ENCODE data around the gene SRXN1. TPM values are rescaled to one million over a fixed set of nuclear protein-coding genes. Genes with fewer than 3 reads are reported as not detected.
A peak's percentile ranks its signal among the peaks of the same experiment; 100 is the strongest.

The SRXN1 gene
- total RNA-seq, 2 donors from 2014 or later = 34.1 to 38.9 TPM

DNA sequence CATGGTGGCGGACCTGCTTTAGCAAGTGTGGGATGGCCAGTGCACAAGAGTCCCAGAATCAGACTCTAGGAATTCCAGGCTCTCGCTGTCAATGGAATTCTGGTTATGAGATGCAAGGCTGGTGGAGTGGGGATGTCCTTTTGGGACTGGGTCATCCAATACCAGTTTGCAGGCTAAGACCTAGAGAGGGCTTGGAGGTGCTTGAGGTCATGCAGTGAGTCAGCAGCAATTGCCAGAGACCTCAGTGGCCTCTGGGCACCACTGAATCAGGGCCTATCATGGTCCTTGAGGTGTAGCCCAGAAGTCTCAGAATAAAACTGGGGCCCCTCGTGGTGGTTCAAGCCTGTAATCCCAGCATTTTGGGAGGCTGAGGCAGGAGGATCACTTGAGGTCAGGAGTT, 24.0 kb upstream of the SRXN1 start:
- no peak for DNase-seq
- intact Hi-C loops (cut with DNase I) = no loop called here

GRCh38 chr20:676315-676937, 23.4 kb upstream of the SRXN1 start:
- intact Hi-C loops (cut with DNase I) = no loop called here

More for the DNA sequence above, 24.0 kb upstream of the SRXN1 start:
- ATAC-seq = no peak

DNA sequence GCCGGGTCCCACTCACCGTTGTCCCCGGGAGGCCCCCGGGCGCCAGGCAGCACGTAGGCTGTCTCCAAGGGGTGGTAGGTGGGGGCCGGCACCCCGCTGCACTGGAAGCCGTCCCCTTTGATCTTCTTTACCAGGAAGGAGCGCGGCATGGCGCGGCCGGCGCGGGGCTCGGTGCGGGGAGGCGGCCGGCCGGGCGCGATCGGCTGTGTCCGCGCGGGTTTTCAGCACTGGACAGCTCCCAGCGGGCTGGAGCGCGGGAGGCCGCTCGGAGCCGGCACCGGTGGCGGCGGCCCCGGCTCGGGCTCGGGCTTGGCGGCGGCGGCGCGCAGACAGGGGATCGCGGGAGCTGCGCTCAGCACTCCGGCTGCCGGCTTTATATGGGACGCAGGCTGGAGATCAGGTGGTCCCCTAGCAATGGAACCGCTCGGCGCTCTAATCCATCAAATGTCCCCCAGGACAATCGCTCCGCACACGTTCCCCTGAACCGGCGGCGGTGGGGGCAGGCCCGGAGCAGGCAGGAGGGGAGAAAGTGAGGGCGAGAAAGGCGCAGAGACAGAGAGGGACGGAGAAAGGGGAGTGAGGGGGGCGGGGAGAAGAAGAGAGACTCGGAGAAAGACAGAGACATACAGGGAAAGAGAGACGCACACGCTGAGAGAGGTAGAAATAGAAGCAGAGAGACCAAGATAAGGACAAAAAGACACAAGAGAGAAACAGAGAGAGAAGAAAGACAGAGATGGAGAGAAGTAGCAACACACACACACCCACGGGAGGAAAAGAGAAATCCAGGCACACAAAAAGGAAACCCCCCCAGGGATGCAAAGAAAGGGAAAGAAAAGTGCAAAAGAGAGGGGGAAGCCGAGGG, 22.7 kb upstream of the SRXN1 start, which contains the start of gene SCRT2:
TSS of gene SCRT2 (minus strand) at position 350 of the 862 bp plus-strand sequence. CDS start at position 149, 201 bp downstream.
- intact Hi-C loops (cut with DNase I) = no loop called here
- peak; percentile 94 to 96 for ATAC-seq
- DNase-seq = peak; percentile 87

More at GRCh38 chr20:676315-676937, 23.4 kb upstream of the SRXN1 start:
- no peak for DNase-seq
- ATAC-seq = no peak

- intact Hi-C loops (cut with DNase I) = no loop called here
- ATAC-seq (no peak), DNase-seq (no peak)
These were observed 22.0 kb upstream of the SRXN1 start for GRCh38 chr20:675033-675452.

GRCh38 chr20:673603-674001, 20.6 kb upstream of the SRXN1 start:
- DNase-seq (no peak), ATAC-seq (no peak)
- intact Hi-C loops (cut with DNase I) = no loop called here

DNA sequence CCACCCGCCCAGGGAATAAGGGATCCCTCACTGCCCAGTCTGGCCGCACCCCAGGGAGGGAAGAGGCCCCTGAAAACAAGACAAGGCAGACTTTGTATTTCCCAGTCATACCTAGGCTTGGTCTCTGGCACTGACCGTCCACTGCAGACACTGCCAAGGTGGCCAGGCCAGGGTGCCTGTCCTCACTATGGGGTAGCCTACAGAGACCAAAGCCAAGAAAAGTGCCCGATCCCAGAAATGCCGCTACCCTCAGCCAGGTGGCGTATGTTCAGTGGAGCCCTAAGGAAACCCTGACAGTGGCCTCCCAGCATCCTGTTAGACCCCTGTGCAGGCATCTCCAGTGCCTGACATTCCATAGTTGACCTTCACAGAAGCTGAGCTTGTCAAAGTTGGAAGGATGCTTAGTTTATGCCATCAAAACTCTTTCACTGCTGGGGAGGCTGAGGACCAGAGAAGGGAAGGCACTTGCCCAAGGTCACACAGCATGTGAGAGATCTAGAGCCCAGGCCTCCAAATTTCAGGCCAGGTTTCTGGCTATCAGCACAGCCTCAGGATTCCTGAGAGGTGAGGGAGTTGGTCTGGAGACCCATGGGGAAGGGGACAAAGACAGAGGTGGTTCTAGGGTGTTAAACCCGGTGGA, 20.1 kb upstream of the SRXN1 start:
- no peak for ATAC-seq
- DNase-seq = no peak
- intact Hi-C loops (cut with DNase I) = no loop called here

- intact Hi-C loops (cut with DNase I) = no loop called here
These were observed 18.4 kb upstream of the SRXN1 start for GRCh38 chr20:671252-672030.

DNA sequence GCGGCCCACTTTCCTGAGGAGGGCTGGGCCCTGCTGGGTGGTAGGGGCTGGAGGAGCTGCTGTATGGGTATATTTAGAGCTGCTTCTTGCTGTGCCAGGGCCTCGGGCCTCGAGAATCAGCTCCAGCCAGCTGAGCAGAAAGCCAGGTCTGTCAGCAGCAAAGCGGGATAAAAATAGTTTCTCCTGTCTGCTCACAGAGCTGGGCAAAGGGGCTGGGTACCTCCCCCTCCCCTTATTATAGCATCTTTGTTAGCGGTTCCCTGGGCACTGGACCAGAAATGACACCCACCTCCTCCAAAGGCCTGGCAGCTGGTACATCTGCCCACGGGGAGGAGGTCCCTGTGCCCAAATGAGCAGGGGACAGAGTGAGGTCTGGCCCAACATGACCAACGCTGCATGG, 16.6 kb upstream of the SRXN1 start:
- intact Hi-C loops (cut with DNase I) = no loop called here
- DNase-seq (no peak), ATAC-seq (peak; percentile 58 to 70)

More at GRCh38 chr20:671252-672030, 18.4 kb upstream of the SRXN1 start:
- no peak for ATAC-seq
- no peak for DNase-seq

GRCh38 chr20:668638-669037, 15.6 kb upstream of the SRXN1 start:
- ATAC-seq (no peak), DNase-seq (no peak)
- intact Hi-C loops (cut with DNase I) = no loop called here

- intact Hi-C loops (cut with DNase I) = no loop called here
- ATAC-seq = no peak
- DNase-seq = no peak
These were observed 15.1 kb upstream of the SRXN1 start for GRCh38 chr20:668050-668449.

DNA sequence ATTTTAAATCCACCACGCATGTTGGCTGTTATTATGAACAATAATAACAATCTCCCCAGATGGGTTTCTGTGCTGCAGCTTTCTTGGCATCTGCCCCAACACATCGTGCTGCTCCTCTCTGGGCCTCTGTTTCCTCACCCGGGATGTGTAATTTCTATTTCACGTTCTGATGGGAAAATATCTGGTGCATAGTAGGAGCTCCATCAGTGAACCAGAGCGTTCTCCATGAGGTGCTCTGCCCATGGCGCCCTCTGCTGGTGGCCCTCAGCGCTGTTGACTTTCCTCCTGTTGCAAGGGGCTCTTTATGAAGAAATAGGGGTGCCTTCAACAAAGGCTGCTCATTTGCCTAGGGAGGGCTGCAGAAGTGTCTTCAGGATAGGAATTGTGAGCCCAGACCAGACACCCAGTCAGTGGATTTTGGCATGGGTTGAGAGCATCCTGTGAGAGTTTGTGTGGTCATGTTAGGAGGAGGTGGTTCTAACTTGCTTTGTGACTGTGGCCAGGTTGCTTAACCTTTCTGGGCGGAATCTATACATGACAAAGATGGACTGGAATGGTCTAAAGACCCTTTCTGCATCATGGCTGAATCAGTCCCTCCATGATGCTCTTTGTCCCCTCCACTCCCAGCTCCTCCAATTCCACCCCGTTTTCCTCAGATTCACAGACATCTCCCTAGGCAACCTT, 14.5 kb upstream of the SRXN1 start:
- ATAC-seq = peak; percentile 19 to 45
- intact Hi-C loops (cut with DNase I) = no loop called here
- DNase-seq = peak; percentile 61

DNA sequence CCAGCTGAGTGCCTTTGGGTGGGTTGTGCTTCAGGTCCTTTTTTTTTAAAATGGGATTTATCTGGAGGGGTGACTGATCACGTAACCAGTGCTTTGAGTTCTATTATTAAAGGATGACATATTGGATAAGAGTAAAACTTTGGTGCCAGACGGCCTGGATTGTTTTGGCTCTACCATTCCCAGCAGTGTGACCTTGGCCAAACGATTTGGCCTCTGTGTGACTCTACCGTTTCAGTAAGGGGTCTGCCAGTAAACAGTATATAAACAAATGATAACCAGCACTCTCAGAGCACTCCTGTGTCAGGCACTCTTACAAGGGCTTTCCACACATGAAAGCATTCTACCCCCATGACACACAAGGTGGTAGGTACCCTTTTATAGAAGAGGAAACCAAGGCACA, 13.9 kb upstream of the SRXN1 start:
- intact Hi-C loops (cut with DNase I) = no loop called here
- ATAC-seq (peak; percentile 20 to 46), DNase-seq (no peak)

DNA sequence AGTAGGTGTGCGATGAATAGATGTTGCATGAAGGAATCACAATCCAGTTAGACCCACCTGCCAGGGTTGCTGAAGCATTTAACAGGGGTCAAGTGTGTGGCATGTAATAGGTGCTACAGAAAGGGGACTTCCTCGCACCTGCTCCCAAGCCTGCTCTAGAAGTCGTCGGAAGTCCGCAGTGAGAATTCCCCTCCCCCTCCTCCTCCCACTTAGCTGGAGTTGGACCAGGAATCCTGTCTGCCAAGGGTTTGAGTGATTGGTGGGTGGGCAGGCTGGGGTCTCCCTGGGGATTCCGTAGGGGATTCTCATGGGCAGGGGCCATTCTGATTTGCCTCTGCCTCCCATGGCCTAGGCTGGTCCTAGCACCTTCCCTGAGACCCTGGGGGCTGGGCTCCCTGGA, 12.3 kb upstream of the SRXN1 start:
- intact Hi-C loops (cut with DNase I) = no loop called here
- DNase-seq = no peak
- no peak for ATAC-seq

GRCh38 chr20:664576-664975, 11.6 kb upstream of the SRXN1 start:
- intact Hi-C loops (cut with DNase I) = no loop called here
- ATAC-seq = no peak

DNA sequence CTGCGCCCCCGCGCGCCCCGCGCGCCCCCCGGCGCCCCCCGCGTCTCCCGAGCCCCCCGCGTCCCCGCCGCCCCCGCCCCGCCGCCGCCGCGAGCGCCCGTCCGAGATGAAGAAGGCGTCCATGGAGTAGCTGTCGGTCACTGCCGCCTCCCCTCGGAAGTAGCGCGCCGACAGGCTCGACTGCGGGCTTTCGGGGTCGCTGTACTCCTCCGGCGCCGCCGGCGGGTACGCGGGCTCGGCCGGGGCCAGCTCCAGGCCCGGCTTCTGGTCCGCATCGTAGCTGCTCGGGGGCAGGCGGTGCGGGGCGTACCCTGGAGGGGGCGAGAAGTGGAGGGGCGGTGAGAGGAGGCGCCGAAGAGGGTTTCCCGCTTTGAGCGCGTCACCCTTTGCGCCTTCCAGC, 11.2 kb upstream of the SRXN1 start:
- ATAC-seq = no peak
- intact Hi-C loops (cut with DNase I) = no loop called here
- DNase-seq = no peak

More at GRCh38 chr20:664576-664975, 11.6 kb upstream of the SRXN1 start:
- DNase-seq = no peak

DNA sequence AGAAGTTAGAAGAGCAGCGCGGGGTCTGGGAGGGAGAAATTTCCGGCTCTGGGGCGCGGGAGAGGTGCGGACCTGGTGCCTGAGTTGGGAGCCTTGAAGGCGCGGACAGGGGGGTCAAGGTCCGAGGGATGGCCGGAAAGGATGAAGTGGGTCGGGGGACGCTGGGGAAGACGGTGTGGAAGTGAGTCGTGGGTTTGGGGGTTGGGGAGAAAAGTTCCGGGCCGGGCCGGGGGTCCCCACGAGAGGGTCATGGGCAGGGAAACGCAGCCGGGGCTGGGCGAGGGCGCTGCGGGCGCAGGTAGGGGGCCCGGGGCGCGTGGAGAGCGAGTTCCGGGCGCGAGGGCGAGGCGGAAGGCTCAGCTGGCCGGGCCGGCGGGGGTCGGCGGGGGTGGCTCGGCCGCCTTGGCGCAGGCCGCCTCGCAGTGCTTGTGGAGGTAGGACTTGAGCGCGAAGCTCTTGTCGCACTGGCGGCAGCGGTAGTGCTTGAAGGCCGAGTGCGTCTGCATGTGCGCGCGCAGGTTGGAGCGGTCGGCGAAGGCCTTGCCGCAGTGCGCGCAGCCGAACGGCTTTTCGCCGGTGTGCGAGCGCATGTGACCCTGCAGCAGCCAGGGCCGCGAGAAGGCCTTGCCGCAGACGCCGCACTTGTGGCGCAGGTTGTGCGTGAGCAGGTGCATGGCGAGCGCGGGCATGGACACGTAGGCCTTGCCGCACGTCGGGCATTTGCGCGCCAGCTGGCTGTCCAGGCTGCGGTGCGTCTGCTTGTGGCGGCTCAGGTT, 10.5 kb upstream of the SRXN1 start:
- intact Hi-C loops (cut with DNase I) = no loop called here
- ATAC-seq (no peak), DNase-seq (no peak)

DNA sequence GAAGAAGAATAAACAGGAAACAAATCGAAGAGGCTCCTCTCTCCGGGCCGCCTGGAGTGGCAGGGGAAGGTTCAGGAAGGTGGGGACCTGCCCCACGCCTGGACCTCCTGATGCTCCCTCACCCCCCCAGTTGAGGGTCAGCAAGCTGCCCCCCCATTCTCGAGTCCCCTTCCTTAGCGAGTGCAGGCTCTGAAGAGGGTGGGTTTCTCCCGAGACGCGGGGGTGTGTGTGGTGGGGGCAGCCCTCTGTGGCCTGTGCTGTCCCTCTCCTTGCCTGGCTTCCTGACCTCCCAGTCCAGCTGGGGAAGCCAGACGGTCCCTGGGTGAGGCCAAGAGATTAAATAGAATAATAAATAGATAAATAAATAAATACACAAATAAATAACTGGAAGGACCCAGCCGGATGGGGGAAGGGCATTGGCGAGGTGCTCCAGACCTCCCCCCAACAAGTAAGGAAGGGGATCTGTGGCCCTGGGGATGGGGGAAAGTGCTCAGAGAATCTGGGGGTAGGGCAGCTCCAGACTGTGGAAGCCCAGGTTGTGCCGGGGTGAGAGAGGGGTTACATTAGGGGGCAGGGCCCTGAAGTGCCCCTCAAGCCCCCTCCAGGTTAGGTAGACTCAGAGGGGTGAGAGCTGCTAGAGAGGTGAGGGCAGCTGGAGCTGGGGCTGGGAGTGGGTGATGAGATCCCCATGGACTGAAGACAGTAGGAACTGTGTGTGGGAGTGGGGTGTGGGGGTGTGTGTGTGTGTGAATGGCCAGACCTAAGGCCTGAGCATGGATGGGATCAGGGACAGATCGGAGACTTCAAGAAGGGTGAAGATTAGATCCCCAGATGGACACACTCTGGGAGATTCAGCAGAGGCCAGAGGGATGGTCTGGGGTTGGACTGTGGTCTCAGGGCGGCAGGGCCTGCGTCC, 9.5 kb upstream of the SRXN1 start:
- intact Hi-C loops (cut with DNase I) = no loop called here
- DNase-seq (no peak), ATAC-seq (no peak)
